CD14-positive monocyte (primary cell): Measurements from ENCODE around the gene HIVEP3. TPM values are rescaled to one million over a fixed set of nuclear protein-coding genes. Genes with fewer than 3 reads are reported as not detected.

Experiments
- DNase-seq, 3 donors: peaks; one replicate each; pipeline ENCODE4 v3.0.0-alpha.2; 2011 to 2022
- H2AFZ ChIP-seq: 2 replicates; pipeline ENCODE4 v1.6.0; 2012; ENCODE audit warnings: mild to moderate bottlenecking, low read depth, low read length, inconsistent platforms; ENCODE audit not compliant: insufficient read depth, poor library complexity, severe bottlenecking
- H3K27ac ChIP-seq, 2 donors: 1 replicate in 1 of 2; 2 replicates in 1 of 2; pipeline ENCODE4 v1.5.1; 2012 to 2013; ENCODE audit warnings: low read length in 2 of 2, control low read depth in 1 of 2, inconsistent platforms in 1 of 2, low read depth in 1 of 2, mild to moderate bottlenecking in 1 of 2
- H3K27me3 ChIP-seq, 2 donors: one replicate each; pipeline versions ENCODE4 v1.6.0 to v1.6.1; 2011 to 2013; ENCODE audit warnings: low read length in 2 of 2; ENCODE audit not compliant: control insufficient read depth in 2 of 2, insufficient read depth in 2 of 2
- H3K36me3 ChIP-seq, 2 donors: replicated peaks in 1 of 2; 1 replicate in 1 of 2; 2 replicates in 1 of 2; pipeline versions ENCODE4 v1.5.1 to v1.6.1; 2012 to 2013; ENCODE audit warnings: low read length in 2 of 2, control low read depth in 1 of 2, inconsistent platforms in 1 of 2, mild to moderate bottlenecking in 1 of 2; ENCODE audit not compliant: insufficient read depth in 2 of 2, control insufficient read depth in 1 of 2
- H3K4me1 ChIP-seq, 2 donors: 1 replicate in 1 of 2; 2 replicates in 1 of 2; pipeline versions ENCODE4 v1.5.1 to v1.6.1; 2012 to 2013; ENCODE audit warnings: low read length in 2 of 2, control low read depth in 1 of 2, inconsistent platforms in 1 of 2, mild to moderate bottlenecking in 1 of 2, moderate library complexity in 1 of 2; ENCODE audit not compliant: insufficient read depth in 2 of 2, control insufficient read depth in 1 of 2
- H3K4me2 ChIP-seq: replicated peaks from 2 replicates; pipeline ENCODE3; 2012; ENCODE audit warnings: low read length, moderate library complexity, mild to moderate bottlenecking; ENCODE audit not compliant: poor library complexity, severe bottlenecking; ENCODE audit errors: extremely low read depth
- H3K4me3 ChIP-seq, 3 experiments: fragments of 200-600 bp in 1 of 3; sonication (generic) in 1 of 3; replicated peaks in 1 of 3; 1 replicate in 2 of 3; 2 replicates in 1 of 3; pipeline ENCODE4 v1.5.1; 2011 to 2013; ENCODE audit warnings: low read length in 3 of 3, mild to moderate bottlenecking in 3 of 3, control low read depth in 2 of 3, low read depth in 2 of 3, inconsistent platforms in 1 of 3, moderate library complexity in 1 of 3
- H3K79me2 ChIP-seq: 2 replicates; pipeline ENCODE4 v1.6.0; 2012; ENCODE audit warnings: mild to moderate bottlenecking, control low read depth, inconsistent platforms, low read length, moderate library complexity; ENCODE audit not compliant: insufficient read depth
- H3K9ac ChIP-seq: 2 replicates; pipeline ENCODE4 v1.6.0; 2017; ENCODE audit warnings: low read length, mild to moderate bottlenecking; ENCODE audit not compliant: insufficient read depth, poor library complexity, severe bottlenecking
- H3K9me3 ChIP-seq, 2 donors: replicated peaks in 1 of 2; 1 replicate in 1 of 2; 2 replicates in 1 of 2; pipeline versions ENCODE4 v1.5.1 to v1.6.1; 2012 to 2013; ENCODE audit warnings: low read length in 2 of 2, control low read depth in 1 of 2; ENCODE audit not compliant: control insufficient read depth in 1 of 2, insufficient read depth in 1 of 2
- H4K20me1 ChIP-seq: 2 replicates; pipeline ENCODE4 v1.6.0; 2012; ENCODE audit warnings: mild to moderate bottlenecking, low read length, control low read depth, moderate library complexity; ENCODE audit not compliant: insufficient read depth
- H3K27ac Mint-ChIP-seq, 7 donors: one replicate each; pipeline ENCODE4 v1.8.0; 2020; ENCODE audit warnings: mild to moderate bottlenecking in 7 of 7, mixed read lengths in 7 of 7, moderate library complexity in 6 of 7, inconsistent platforms in 2 of 7
- H3K27me3 Mint-ChIP-seq, 3 donors: one replicate each; pipeline ENCODE4 v1.8.0; 2021 to 2022; ENCODE audit warnings: low read depth in 3 of 3, mild to moderate bottlenecking in 3 of 3, mixed read lengths in 3 of 3, moderate library complexity in 3 of 3, inconsistent platforms in 1 of 3
- H3K36me3 Mint-ChIP-seq, 2 donors: one replicate each; pipeline ENCODE4 v1.8.0; 2020; ENCODE audit warnings: mixed read lengths in 2 of 2, inconsistent platforms in 1 of 2, mild to moderate bottlenecking in 1 of 2
- H3K4me1 Mint-ChIP-seq: one replicate; pipeline ENCODE4 v1.8.0; 2020; ENCODE audit warnings: mild to moderate bottlenecking, mixed read lengths
- H3K4me3 Mint-ChIP-seq, 2 donors: one replicate each; pipeline ENCODE4 v1.8.0; 2020; ENCODE audit warnings: mild to moderate bottlenecking in 2 of 2, mixed read lengths in 2 of 2, moderate library complexity in 1 of 2
- H3K9me3 Mint-ChIP-seq, 7 donors: one replicate each; pipeline ENCODE4 v1.8.0; 2020 to 2022; ENCODE audit warnings: mixed read lengths in 7 of 7, mild to moderate bottlenecking in 6 of 7, moderate library complexity in 6 of 7, inconsistent platforms in 2 of 7
- WGBS: methylation state at CpG from one replicate; pipeline ENCODE4 v1.1.5; 2013; ENCODE audit warnings: missing lambda C conversion rate; ENCODE audit not compliant: insufficient coverage; 5-methylcytosine and 5-hydroxymethylcytosine counted together
- intact Hi-C, 2 donors: fragments of 100-400 bp; cut with micrococcal nuclease; formaldehyde crosslinking; loops; one replicate each; pipeline versions ENCODE4 v1.15.0 to v1.15.1; 2023
- polyA plus RNA-seq, 3 donors: library from polyadenylated mRNA; depleted of rRNA in 1 of 3; unstranded in 2 of 3; stranded (reverse) in 1 of 3; fragments of 300-500 nt in 2 of 3; fragments of >200 nt in 1 of 3; fragmentation: Illumina TruSeq in 2 of 3; gene quantifications; 1 replicate in 2 of 3; 2 replicates in 1 of 3; pipeline ENCODE4 v1.2.3, GENCODE V29; 2012 to 2021
- TF ChIP-seq, protein P1 (sequence below): fragments of 200-600 bp; IDR thresholded peaks from one replicate; pipeline ENCODE4 v1.8.0; 2022; ENCODE audit warnings: antibody characterized with exemption, mild to moderate bottlenecking

Gene HIVEP3
- polyA plus RNA-seq, 3 donors = 1.2 to 3.7 (median 1.8) TPM

GRCh38 chr1:41521766-41522165 is 397.0 kb downstream of the HIVEP3 start:
- Mint-ChIP-seq H3K27ac (peak overlapping the region in 2 of 7 donors; percentile 20 to 21), H3K27me3 (peaks cover 3 to 5% (median 5%) of the 10 kb centered on the region in 3 donors), H3K4me3 (no peak overlapping the region), H3K36me3 (peaks cover 51 to 56% of the 10 kb centered on the region in 2 donors), H3K9me3 (peaks cover 0 to 7% (median 0%) of the 10 kb centered on the region in 7 donors), H3K4me1 (peaks cover 15% of the 10 kb centered on the region)
- Histone ChIP-seq H2AFZ (no peak overlapping the region), H3K27ac (no peak overlapping the region), H3K4me1 (peaks cover 0 to 4% of the 10 kb centered on the region in 2 donors), H3K79me2 (no peaks in the 10 kb centered on the region), H3K9me3 (no peaks in the 10 kb centered on the region), H3K4me3 (no peak overlapping the region), H3K36me3 (peaks cover 13 to 65% of the 10 kb centered on the region in 2 donors), H4K20me1 (peaks cover 11% of the 10 kb centered on the region), H3K9ac (no peak overlapping the region), H3K27me3 (no peaks in the 10 kb centered on the region), H3K4me2 (no peak overlapping the region)
- no peak for DNase-seq
- TF ChIP-seq, protein P1, sequence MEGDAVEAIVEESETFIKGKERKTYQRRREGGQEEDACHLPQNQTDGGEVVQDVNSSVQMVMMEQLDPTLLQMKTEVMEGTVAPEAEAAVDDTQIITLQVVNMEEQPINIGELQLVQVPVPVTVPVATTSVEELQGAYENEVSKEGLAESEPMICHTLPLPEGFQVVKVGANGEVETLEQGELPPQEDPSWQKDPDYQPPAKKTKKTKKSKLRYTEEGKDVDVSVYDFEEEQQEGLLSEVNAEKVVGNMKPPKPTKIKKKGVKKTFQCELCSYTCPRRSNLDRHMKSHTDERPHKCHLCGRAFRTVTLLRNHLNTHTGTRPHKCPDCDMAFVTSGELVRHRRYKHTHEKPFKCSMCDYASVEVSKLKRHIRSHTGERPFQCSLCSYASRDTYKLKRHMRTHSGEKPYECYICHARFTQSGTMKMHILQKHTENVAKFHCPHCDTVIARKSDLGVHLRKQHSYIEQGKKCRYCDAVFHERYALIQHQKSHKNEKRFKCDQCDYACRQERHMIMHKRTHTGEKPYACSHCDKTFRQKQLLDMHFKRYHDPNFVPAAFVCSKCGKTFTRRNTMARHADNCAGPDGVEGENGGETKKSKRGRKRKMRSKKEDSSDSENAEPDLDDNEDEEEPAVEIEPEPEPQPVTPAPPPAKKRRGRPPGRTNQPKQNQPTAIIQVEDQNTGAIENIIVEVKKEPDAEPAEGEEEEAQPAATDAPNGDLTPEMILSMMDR = no peak
- intact Hi-C loops = no loop called here
- 66% methylated on average over 11 of the region's 12 CpGs for WGBS

DNA sequence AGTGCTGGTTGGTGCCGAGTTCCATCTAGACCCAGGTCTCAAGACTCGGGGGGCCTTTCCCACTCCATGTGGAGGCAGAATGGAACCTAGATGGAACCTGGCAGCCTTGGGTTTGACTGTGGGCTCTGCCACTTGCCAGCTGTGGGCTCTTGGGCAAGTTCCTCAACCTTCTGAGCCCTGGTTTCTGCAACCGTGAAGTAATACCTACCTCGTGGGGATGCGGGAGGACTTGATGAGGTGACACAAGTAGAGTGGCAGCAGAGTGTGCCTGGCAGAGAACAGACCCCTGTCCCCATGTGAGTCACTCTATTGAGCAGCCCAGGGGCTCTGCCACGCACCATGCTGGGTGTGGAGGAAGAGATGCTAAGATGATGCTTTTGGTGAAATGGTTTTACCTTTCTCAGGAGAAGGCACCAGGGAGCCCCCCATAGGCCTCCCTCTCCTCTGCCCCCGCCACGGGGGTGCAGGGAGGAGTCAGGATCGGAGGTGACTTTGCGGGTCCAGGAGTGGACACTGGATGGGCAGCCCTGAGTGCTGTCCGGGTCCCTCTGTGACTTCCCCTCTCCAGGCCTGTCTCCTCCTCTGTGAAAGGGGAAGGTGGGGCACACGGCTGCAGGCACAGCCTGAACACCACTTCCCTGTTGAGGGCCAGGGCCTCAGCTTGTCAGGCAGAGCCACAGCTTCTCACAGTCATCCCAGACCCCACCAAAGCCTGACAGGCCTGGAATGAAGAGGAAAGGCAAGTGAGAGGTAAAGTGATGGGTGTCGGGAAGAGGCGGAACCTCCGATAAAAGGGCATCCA is 397.6 kb downstream of the HIVEP3 start:
- Mint-ChIP-seq H3K27me3 (peaks cover 5 to 7% (median 6%) of the 10 kb centered on the region in 3 donors), H3K36me3 (peaks cover 51 to 56% of the 10 kb centered on the region in 2 donors), H3K4me1 (peaks cover 20% of the 10 kb centered on the region), H3K27ac (peak overlapping the region in 3 of 7 donors; percentile 58 to 69 (median 65)), H3K9me3 (peaks cover 0 to 5% (median 0%) of the 10 kb centered on the region in 7 donors), H3K4me3 (no peak overlapping the region)
- DNase-seq = peak in 2 of 3 donors; percentile 8 to 15
- Histone ChIP-seq H3K4me3 (no peak overlapping the region), H2AFZ (no peak overlapping the region), H3K36me3 (peaks cover 13 to 65% of the 10 kb centered on the region in 2 donors), H3K4me2 (no peak overlapping the region), H3K27me3 (no peaks in the 10 kb centered on the region), H3K9me3 (no peaks in the 10 kb centered on the region), H4K20me1 (peaks cover 16% of the 10 kb centered on the region), H3K4me1 (peaks cover 6 to 10% of the 10 kb centered on the region in 2 donors), H3K27ac (no peak overlapping the region), H3K79me2 (no peaks in the 10 kb centered on the region), H3K9ac (no peak overlapping the region)
- 87% methylated on average over 9 of the region's 15 CpGs for WGBS
- TF ChIP-seq, protein P1 = no peak
- intact Hi-C loops = no loop called here
